A673 (cell line): Measurements from ENCODE around the gene FAM185A. TPM values are rescaled to one million over a fixed set of nuclear protein-coding genes. Genes with fewer than 3 reads are reported as not detected.
"Not testable (repeated sequence)": the region's sequence is repeated elsewhere in the genome, so short reads cannot be mapped to it uniquely, and the experiment has no call there.

Source experiments
- BruUV-seq: library from RNA; stranded (reverse); fragments of 400-500 nt; replicated peaks from 2 replicates; lab custom pipeline; 2021; lab: Mats Ljungman, UMichigan
- CTCF ChIA-PET: fragments of 300-600 bp; sonication (Branson Sonifier 250); formaldehyde crosslinking; loops from one replicate; lab custom pipeline; 2022; ENCODE audit warnings: antibody characterized with exemption; lab: Charles Lee
- POLR2A ChIA-PET: fragments of 300-600 bp; sonication (Branson Sonifier 250); formaldehyde crosslinking; loops from one replicate; lab custom pipeline; 2022; ENCODE audit warnings: antibody characterized with exemption; ENCODE audit not compliant: low non-redundant PET; lab: Charles Lee
- DNase-seq: peaks from one replicate; pipeline ENCODE4 v3.0.0-alpha.2; 2015; ENCODE audit warnings: low spot score
- H3K27ac ChIP-seq: fragments of 200-600 bp; sonication (generic); 2 replicates; pipeline ENCODE4 v1.5.1; 2016; ENCODE audit warnings: mixed run types, low read depth, mild to moderate bottlenecking, mixed read lengths, antibody characterized with exemption, low read length; ENCODE audit not compliant: poor library complexity, severe bottlenecking
- H3K27me3 ChIP-seq: fragments of 200-600 bp; sonication (generic); replicated peaks from 2 replicates; pipeline ENCODE4 v1.6.1; 2017; ENCODE audit warnings: mixed run types, low read depth, mild to moderate bottlenecking, mixed read lengths, antibody characterized with exemption, low read length; ENCODE audit not compliant: insufficient read depth, poor library complexity
- H3K36me3 ChIP-seq: fragments of 200-600 bp; sonication (generic); 2 replicates; pipeline ENCODE4 v1.6.1; 2016; ENCODE audit warnings: mixed run types, mild to moderate bottlenecking, mixed read lengths, antibody characterized with exemption, low read length; ENCODE audit not compliant: insufficient read depth, poor library complexity, severe bottlenecking
- H3K4me1 ChIP-seq: fragments of 200-600 bp; sonication (generic); 2 replicates; pipeline ENCODE4 v1.6.1; 2017; ENCODE audit warnings: mixed run types, mild to moderate bottlenecking, mixed read lengths, antibody characterized with exemption, low read length; ENCODE audit not compliant: insufficient read depth, poor library complexity, severe bottlenecking
- H3K4me3 ChIP-seq: fragments of 200-600 bp; sonication (generic); 2 replicates; pipeline ENCODE4 v1.5.1; 2016; ENCODE audit warnings: low read depth, mixed run types, mild to moderate bottlenecking, mixed read lengths, low read length; ENCODE audit not compliant: poor library complexity, severe bottlenecking
- H3K9me3 ChIP-seq: fragments of 200-600 bp; sonication (generic); 2 replicates; pipeline ENCODE4 v1.6.1; 2016; ENCODE audit warnings: mixed run types, low read depth, mild to moderate bottlenecking, mixed read lengths, antibody characterized with exemption, low read length; ENCODE audit not compliant: poor library complexity, severe bottlenecking
- CTCF ChIP-seq: fragments of 300-800, 200-600 bp; sonication (generic); conservative IDR thresholded peaks from 2 replicates; pipeline ENCODE4 v1.5.1; 2017; ENCODE audit warnings: low read depth, mild to moderate bottlenecking, antibody characterized with exemption, low read length, moderate library complexity, mixed read lengths
- intact Hi-C: fragments of 100-400 bp; cut with micrococcal nuclease; formaldehyde crosslinking; loops from one replicate; pipeline ENCODE4 v1.10.0; 2022; ENCODE audit not compliant: unreplicated experiment
- total RNA-seq: library from RNA; stranded (reverse); gene quantifications from 2 replicates; pipeline ENCODE4 v1.2.3, GENCODE V29; 2021

The FAM185A gene
- total RNA-seq, 1 experiment from 2014 or later, result 4.6 TPM

- H3K9me3 ChIP-seq, intact Hi-C loops, H3K27me3 ChIP-seq, H3K27ac ChIP-seq, H3K4me3 ChIP-seq, BruUV-seq, DNase-seq, H3K36me3 ChIP-seq, H3K4me1 ChIP-seq: not testable (repeated sequence)
- ChIA-PET POLR2A (interaction anchor here (0.6 kb wide), 2 partner anchors 36 to 311 kb away, joined by 3 read pairs; no protein-coding TSS in a partner anchor), CTCF (interaction anchor here (0.5 to 1.0 kb wide), 9 partner anchors 143 to 568 kb away, joined by 3 to 25 read pairs (median 6); no protein-coding TSS in a partner anchor)
- peak; percentile 45 for TF ChIP-seq CTCF
Observed at GRCh38 chr7:102758227-102758626, 9.4 kb downstream of the FAM185A start.

GRCh38 chr7:102759934-102760333 lies 11.1 kb downstream of the FAM185A start:
- H3K27ac ChIP-seq, H3K36me3 ChIP-seq, intact Hi-C loops, H3K4me3 ChIP-seq, CTCF ChIA-PET, BruUV-seq, POLR2A ChIA-PET, H3K4me1 ChIP-seq, H3K27me3 ChIP-seq, H3K9me3 ChIP-seq, DNase-seq: not testable (repeated sequence)

- CTCF ChIA-PET, H3K27me3 ChIP-seq, H3K4me3 ChIP-seq, intact Hi-C loops, H3K4me1 ChIP-seq, DNase-seq, H3K27ac ChIP-seq, H3K36me3 ChIP-seq, H3K9me3 ChIP-seq, BruUV-seq, POLR2A ChIA-PET: not testable (repeated sequence)
Observed at GRCh38 chr7:102761234-102761633, 12.4 kb downstream of the FAM185A start.

GRCh38 chr7:102763295-102763905 lies 14.6 kb downstream of the FAM185A start:
- H3K4me3 ChIP-seq, DNase-seq, CTCF ChIA-PET, BruUV-seq, H3K9me3 ChIP-seq, POLR2A ChIA-PET, H3K27me3 ChIP-seq, intact Hi-C loops, H3K27ac ChIP-seq, H3K36me3 ChIP-seq, H3K4me1 ChIP-seq: not testable (repeated sequence)

GRCh38 chr7:102769657-102770192 lies 20.9 kb downstream of the FAM185A start:
- H3K36me3 ChIP-seq, DNase-seq, H3K9me3 ChIP-seq, H3K27ac ChIP-seq, POLR2A ChIA-PET, intact Hi-C loops, H3K27me3 ChIP-seq, H3K4me1 ChIP-seq, CTCF ChIA-PET, BruUV-seq, H3K4me3 ChIP-seq: not testable (repeated sequence)

- intact Hi-C loops, BruUV-seq, H3K4me3 ChIP-seq, H3K27me3 ChIP-seq, H3K9me3 ChIP-seq, DNase-seq, CTCF ChIA-PET, H3K4me1 ChIP-seq, POLR2A ChIA-PET, H3K27ac ChIP-seq, H3K36me3 ChIP-seq: not testable (repeated sequence)
Observed at GRCh38 chr7:102770467-102770866, 21.7 kb downstream of the FAM185A start.

GRCh38 chr7:102776217-102776616 lies 27.4 kb downstream of the FAM185A start:
- BruUV-seq, H3K27me3 ChIP-seq, CTCF ChIA-PET, intact Hi-C loops, H3K27ac ChIP-seq, H3K4me3 ChIP-seq, H3K4me1 ChIP-seq, POLR2A ChIA-PET, H3K9me3 ChIP-seq, DNase-seq, H3K36me3 ChIP-seq: not testable (repeated sequence)
